GM12872 (cell line): ENCODE measurements around the gene DEFB129.

Source experiments
- CTCF ChIP-seq: IDR thresholded peaks from 3 replicates; pipeline ENCODE4 v1.5.1; 2011; ENCODE audit warnings: low read depth, mild to moderate bottlenecking, low read length, moderate library complexity; ENCODE audit not compliant: insufficient read depth

DEFB129 gene

GRCh38 chr20:235891-236290 is 8.8 kb downstream of the DEFB129 start:
- no peak for TF ChIP-seq CTCF

GRCh38 chr20:237489-237888 is 10.4 kb downstream of the DEFB129 start:
- no peak for TF ChIP-seq CTCF

GRCh38 chr20:237929-238328 is 10.9 kb downstream of the DEFB129 start:
- no peak for TF ChIP-seq CTCF

GRCh38 chr20:242905-243304 is 15.8 kb downstream of the DEFB129 start:
- no peak for TF ChIP-seq CTCF

- TF ChIP-seq CTCF = no peak
These were observed 24.3 kb downstream of the DEFB129 start for GRCh38 chr20:251354-251753.

- TF ChIP-seq CTCF = no peak
These were observed 25.7 kb downstream of the DEFB129 start for GRCh38 chr20:252801-253200.

GRCh38 chr20:257419-257818 is 30.4 kb downstream of the DEFB129 start, which contains the start of gene DEFB132:
Gene DEFB132 (plus strand): TSS chr20:257724. CDS start chr20:257779, 55 bp downstream.
- TF ChIP-seq CTCF = no peak
